ENCODE measurements around the gene TRIM45.

Gene TRIM45

DNA sequence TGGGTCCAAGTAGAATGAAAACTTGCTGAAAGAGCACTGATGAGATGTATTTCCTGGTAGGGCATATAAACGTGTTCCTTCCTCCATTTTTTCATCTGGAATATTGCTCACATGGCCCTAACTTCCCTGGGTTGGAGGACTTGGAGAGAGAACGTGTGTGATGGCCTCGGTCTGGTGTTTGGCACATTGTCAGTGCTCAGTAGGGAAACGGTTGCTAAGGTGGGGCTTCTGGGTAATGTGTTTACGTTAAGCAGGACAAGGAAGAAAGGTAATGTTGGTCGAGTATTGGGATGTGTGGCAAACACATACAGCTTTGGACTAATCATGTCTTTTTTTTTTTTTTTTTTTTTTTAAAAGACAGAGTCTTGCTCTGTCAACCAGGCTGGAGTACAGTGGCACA, 55.2 kb downstream of the TRIM45 start:
- ChIA-PET POLR2A (no interaction called here), CTCF (interaction anchor here (1.9 to 3.7 kb wide), 2 partner anchors 62 to 218 kb away, joined by 13 to 21 read pairs; no protein-coding TSS in a partner anchor)
- no peak for TF ChIP-seq BHLHE40 (IDR thresholded peaks at IDR 0.05; ENCODE audit: borderline replicate concordance)
- no peak for DNase-seq (ENCODE audit: extremely low spot score)

DNA sequence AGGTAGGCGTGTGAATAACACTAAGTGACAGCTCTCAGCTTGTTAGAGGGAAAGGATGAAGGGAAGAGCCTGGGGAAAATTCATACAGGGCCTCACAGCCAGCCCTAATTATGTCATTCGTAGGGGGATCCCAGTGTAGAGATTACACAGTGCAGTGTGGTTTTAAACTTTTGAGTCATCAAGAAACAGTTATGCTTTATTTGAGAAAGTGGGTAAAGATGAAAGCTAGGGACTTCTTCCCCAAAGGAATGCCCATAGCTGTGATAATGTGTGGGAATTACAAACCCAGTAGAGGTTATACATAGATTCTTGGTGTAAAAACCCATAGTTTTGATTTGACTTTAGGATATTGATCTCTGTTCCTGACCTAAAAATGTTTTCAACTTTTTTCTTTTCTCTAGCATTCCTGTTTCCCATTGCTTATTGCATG, 59.5 kb downstream of the TRIM45 start:
- DNase-seq (ENCODE audit: extremely low spot score): no peak
- POLR2A ChIA-PET: no interaction called here
- TF ChIP-seq SUZ12 (IDR thresholded peaks at IDR 0.05) (no peak), CTBP1 (IDR thresholded peaks at IDR 0.05; ENCODE audit: borderline replicate concordance) (no peak), TARDBP (IDR thresholded peaks at IDR 0.05) (no peak), BHLHE40 (IDR thresholded peaks at IDR 0.05; ENCODE audit: borderline replicate concordance) (no peak), NFRKB (IDR thresholded peaks at IDR 0.05) (no peak), ARNT (IDR thresholded peaks at IDR 0.05) (no peak), FOXM1 (IDR thresholded peaks at IDR 0.05; ENCODE audit: borderline replicate concordance) (no peak), LEF1 (IDR thresholded peaks at IDR 0.05; ENCODE audit: borderline replicate concordance) (no peak), HDGF (IDR thresholded peaks at IDR 0.05; ENCODE audit: borderline replicate concordance) (no peak), SP1 (IDR thresholded peaks at IDR 0.05) (no peak), ELF4 (IDR thresholded peaks at IDR 0.05) (no peak), L3MBTL2 (conservative IDR thresholded peaks at IDR 0.05) (no peak), FOXA1 (IDR thresholded peaks at IDR 0.05) (no peak), FOXK2 (IDR thresholded peaks at IDR 0.05) (no peak)
- TF ChIP-seq, protein P1, sequence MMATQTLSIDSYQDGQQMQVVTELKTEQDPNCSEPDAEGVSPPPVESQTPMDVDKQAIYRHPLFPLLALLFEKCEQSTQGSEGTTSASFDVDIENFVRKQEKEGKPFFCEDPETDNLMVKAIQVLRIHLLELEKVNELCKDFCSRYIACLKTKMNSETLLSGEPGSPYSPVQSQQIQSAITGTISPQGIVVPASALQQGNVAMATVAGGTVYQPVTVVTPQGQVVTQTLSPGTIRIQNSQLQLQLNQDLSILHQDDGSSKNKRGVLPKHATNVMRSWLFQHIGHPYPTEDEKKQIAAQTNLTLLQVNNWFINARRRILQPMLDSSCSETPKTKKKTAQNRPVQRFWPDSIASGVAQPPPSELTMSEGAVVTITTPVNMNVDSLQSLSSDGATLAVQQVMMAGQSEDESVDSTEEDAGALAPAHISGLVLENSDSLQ (IDR thresholded peaks at IDR 0.05): no peak
- CTCF ChIA-PET: no interaction called here

Data from HEK293T (cell line).